HG02588 (cell line): Measurements from ENCODE around the gene ATP10B.
"Not testable (repeated sequence)": the region's sequence is repeated elsewhere in the genome, so short reads cannot be mapped to it uniquely, and the experiment has no call there.

Source experiments
- ATAC-seq: cut with Tn5 transposase; IDR thresholded peaks from one replicate; pipeline ENCODE4 v1.9.1; 2021; ENCODE audit warnings: mild to moderate bottlenecking, moderate library complexity; ENCODE audit not compliant: unreplicated experiment

Gene ATP10B

GRCh38 chr5:160767062-160767461, 84.9 kb downstream of the ATP10B start:
- ATAC-seq, result no peak

GRCh38 chr5:160760008-160760407, 92.0 kb downstream of the ATP10B start:
- ATAC-seq, result no peak

GRCh38 chr5:160757194-160757593, 94.8 kb downstream of the ATP10B start:
- no peak for ATAC-seq

- ATAC-seq, result no peak
These were observed 100.9 kb downstream of the ATP10B start for GRCh38 chr5:160750938-160751657.

GRCh38 chr5:160749682-160750081, 102.3 kb downstream of the ATP10B start:
- ATAC-seq, result no peak

- no peak for ATAC-seq
These were observed 103.0 kb downstream of the ATP10B start for GRCh38 chr5:160749026-160749425.

GRCh38 chr5:160747987-160748386, 104.0 kb downstream of the ATP10B start:
- no peak for ATAC-seq

- no peak for ATAC-seq
These were observed 104.5 kb downstream of the ATP10B start for GRCh38 chr5:160747559-160747958.

- no peak for ATAC-seq
These were observed 107.5 kb downstream of the ATP10B start for GRCh38 chr5:160744268-160745101.

GRCh38 chr5:160743027-160743426, 109.0 kb downstream of the ATP10B start:
- peak; percentile 80 for ATAC-seq

- no peak for ATAC-seq
These were observed 109.6 kb downstream of the ATP10B start for GRCh38 chr5:160742446-160742845.

GRCh38 chr5:160727296-160727997, 124.6 kb downstream of the ATP10B start:
- ATAC-seq, result no peak

GRCh38 chr5:160726721-160727120, 125.3 kb downstream of the ATP10B start:
- no peak for ATAC-seq

- no peak for ATAC-seq
These were observed 131.2 kb downstream of the ATP10B start for GRCh38 chr5:160720822-160721221.

- not testable (repeated sequence) for ATAC-seq
These were observed 136.5 kb downstream of the ATP10B start for GRCh38 chr5:160715508-160715907.

GRCh38 chr5:160703547-160704189, 148.3 kb downstream of the ATP10B start:
- ATAC-seq, result no peak

GRCh38 chr5:160702934-160703333, 149.1 kb downstream of the ATP10B start:
- ATAC-seq, result peak; percentile 87

GRCh38 chr5:160702311-160702803, 149.7 kb downstream of the ATP10B start:
- ATAC-seq, result no peak

GRCh38 chr5:160701403-160701802, 150.6 kb downstream of the ATP10B start:
- no peak for ATAC-seq

GRCh38 chr5:160699301-160699700, 152.7 kb downstream of the ATP10B start:
- no peak for ATAC-seq

- no peak for ATAC-seq
These were observed 154.7 kb downstream of the ATP10B start for GRCh38 chr5:160697281-160697680.
